Measurements from ENCODE around the gene VWA2.

VWA2 gene, protein sequence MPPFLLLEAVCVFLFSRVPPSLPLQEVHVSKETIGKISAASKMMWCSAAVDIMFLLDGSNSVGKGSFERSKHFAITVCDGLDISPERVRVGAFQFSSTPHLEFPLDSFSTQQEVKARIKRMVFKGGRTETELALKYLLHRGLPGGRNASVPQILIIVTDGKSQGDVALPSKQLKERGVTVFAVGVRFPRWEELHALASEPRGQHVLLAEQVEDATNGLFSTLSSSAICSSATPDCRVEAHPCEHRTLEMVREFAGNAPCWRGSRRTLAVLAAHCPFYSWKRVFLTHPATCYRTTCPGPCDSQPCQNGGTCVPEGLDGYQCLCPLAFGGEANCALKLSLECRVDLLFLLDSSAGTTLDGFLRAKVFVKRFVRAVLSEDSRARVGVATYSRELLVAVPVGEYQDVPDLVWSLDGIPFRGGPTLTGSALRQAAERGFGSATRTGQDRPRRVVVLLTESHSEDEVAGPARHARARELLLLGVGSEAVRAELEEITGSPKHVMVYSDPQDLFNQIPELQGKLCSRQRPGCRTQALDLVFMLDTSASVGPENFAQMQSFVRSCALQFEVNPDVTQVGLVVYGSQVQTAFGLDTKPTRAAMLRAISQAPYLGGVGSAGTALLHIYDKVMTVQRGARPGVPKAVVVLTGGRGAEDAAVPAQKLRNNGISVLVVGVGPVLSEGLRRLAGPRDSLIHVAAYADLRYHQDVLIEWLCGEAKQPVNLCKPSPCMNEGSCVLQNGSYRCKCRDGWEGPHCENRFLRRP

GRCh38 chr10:114239117-114239993, at the start of gene VWA2:
Gene VWA2, plus strand, starts transcription at chr10:114239254. Its CDS starts 9,460 bp downstream, at chr10:114248714.
- TF ChIP-seq, protein P1, sequence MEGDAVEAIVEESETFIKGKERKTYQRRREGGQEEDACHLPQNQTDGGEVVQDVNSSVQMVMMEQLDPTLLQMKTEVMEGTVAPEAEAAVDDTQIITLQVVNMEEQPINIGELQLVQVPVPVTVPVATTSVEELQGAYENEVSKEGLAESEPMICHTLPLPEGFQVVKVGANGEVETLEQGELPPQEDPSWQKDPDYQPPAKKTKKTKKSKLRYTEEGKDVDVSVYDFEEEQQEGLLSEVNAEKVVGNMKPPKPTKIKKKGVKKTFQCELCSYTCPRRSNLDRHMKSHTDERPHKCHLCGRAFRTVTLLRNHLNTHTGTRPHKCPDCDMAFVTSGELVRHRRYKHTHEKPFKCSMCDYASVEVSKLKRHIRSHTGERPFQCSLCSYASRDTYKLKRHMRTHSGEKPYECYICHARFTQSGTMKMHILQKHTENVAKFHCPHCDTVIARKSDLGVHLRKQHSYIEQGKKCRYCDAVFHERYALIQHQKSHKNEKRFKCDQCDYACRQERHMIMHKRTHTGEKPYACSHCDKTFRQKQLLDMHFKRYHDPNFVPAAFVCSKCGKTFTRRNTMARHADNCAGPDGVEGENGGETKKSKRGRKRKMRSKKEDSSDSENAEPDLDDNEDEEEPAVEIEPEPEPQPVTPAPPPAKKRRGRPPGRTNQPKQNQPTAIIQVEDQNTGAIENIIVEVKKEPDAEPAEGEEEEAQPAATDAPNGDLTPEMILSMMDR (IDR thresholded peaks at IDR 0.05; ENCODE audit: insufficient read depth, low read depth, low read length, missing control alignments) = peak; percentile 10
- H3K4me3 ChIP-seq (ENCODE audit: low read depth, low read length) = peak within 1 kb of the TSS; percentile 19; the same call in 1 of the 2 replicates
- peak; percentile 42 for DNase-seq (ENCODE audit: low read depth)

DNA sequence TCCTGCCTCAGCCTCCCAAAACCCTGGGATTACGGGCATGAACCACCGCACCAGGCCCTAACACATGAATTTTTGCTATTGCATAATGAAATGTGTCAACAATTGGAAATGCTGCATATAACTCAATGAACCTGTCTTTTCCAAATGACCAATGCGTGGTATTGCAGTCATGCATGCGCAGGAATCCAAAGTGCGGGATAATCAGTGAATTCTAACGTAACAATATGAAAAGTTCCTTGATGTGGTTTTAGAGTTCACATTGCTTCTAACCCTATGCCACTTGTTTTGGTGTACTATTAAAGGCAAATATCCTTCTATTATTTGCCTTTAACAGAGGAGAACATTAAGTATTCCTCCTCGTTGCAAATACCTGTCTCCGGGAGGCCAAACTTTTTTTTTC, 49.4 kb upstream of the VWA2 start:
- TF ChIP-seq, protein P1 (IDR thresholded peaks at IDR 0.05; ENCODE audit: insufficient read depth, low read depth, low read length, missing control alignments) = no peak
- H3K4me3 ChIP-seq (ENCODE audit: low read depth, low read length) = no peak overlapping the region
- no peak for DNase-seq (ENCODE audit: low read depth)

GRCh38 chr10:114195079-114195478, 44.0 kb upstream of the VWA2 start:
- TF ChIP-seq, protein P1 (IDR thresholded peaks at IDR 0.05; ENCODE audit: insufficient read depth, low read depth, low read length, missing control alignments) = no peak
- peak; percentile 84 for DNase-seq (ENCODE audit: low read depth)
- no peak overlapping the region for H3K4me3 ChIP-seq (ENCODE audit: low read depth, low read length)

DNA sequence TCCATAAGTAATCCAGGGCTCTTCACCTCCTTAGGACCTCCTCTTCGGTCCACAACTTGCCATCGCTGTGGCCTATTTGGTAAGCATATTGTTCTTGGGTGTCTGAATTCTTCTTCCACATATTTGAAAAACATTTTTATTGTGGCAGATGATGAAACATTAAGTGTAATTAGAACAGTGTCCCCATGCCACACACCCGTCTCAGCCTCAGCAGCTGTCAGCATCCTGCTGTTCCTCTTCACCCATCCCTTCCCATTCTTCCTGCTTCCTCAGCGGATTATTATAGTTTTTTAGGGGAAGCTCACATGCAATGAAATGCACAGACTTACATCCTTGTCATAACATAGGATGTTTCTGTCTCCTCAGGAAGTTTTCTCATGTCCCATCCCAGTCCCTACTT, 39.8 kb upstream of the VWA2 start:
- no peak overlapping the region for H3K4me3 ChIP-seq (ENCODE audit: low read depth, low read length)
- TF ChIP-seq, protein P1 (IDR thresholded peaks at IDR 0.05; ENCODE audit: insufficient read depth, low read depth, low read length, missing control alignments) = no peak
- no peak for DNase-seq (ENCODE audit: low read depth)

DNA sequence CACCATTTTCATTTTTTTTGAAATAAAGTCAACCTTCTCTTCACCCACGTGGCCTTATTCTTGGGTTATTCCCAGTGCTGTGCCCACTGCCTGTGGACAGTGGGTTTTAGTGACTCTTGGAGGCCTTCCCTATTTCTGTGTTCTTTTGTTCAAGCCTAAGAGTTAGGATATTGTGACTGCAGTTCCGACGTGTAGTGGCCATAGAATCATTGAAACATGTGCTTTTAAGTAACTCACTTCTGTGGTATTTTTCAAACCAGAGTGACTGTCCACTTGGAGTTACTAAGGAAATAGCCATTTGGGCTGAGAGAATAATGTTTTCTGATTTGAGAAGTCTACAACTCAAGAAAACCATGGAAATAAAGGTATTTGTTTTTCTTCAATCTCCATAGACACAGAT, 36.2 kb upstream of the VWA2 start:
- H3K4me3 ChIP-seq (ENCODE audit: low read depth, low read length) = no peak overlapping the region
- no peak for DNase-seq (ENCODE audit: low read depth)
- TF ChIP-seq, protein P1 (IDR thresholded peaks at IDR 0.05; ENCODE audit: insufficient read depth, low read depth, low read length, missing control alignments) = no peak

GRCh38 chr10:114206902-114207301, 32.2 kb upstream of the VWA2 start:
- no peak overlapping the region for H3K4me3 ChIP-seq (ENCODE audit: low read depth, low read length)
- TF ChIP-seq, protein P1 (IDR thresholded peaks at IDR 0.05; ENCODE audit: insufficient read depth, low read depth, low read length, missing control alignments) = no peak
- no peak for DNase-seq (ENCODE audit: low read depth)
